Ovary (tissue), 9 donors: ENCODE results near the gene CRPPA. TPM values are rescaled to one million over a fixed set of nuclear protein-coding genes. Genes with fewer than 3 reads are reported as not detected.

Experiments
- DNase-seq, 5 donors: peaks; one replicate each; pipeline ENCODE4 v3.0.0-alpha.2; 2019 to 2020
- H3K27ac ChIP-seq, 2 donors: fragments of 200-600 bp; one replicate each; pipeline versions ENCODE4 v1.5.1 to v1.8.0; 2019 to 2022
- H3K27me3 ChIP-seq: fragments of 200-600 bp; one replicate; pipeline ENCODE4 v1.8.0; 2022
- H3K36me3 ChIP-seq: fragments of 200-600 bp; sonication (generic); one replicate; pipeline ENCODE4 v1.5.1; 2019
- H3K4me1 ChIP-seq: one replicate; pipeline ENCODE4 v1.8.1; 2013; ENCODE audit warnings: mild to moderate bottlenecking, moderate library complexity; ENCODE audit not compliant: insufficient read depth
- H3K4me3 ChIP-seq: fragments of 200-600 bp; sonication (generic); one replicate; pipeline ENCODE4 v1.5.1; 2017
- H3K9me3 ChIP-seq, 2 donors: fragments of 200-600 bp in 1 of 2; sonication (generic) in 1 of 2; one replicate each; pipeline versions ENCODE4 v1.5.1 to v1.8.1; 2013 to 2019; ENCODE audit warnings: mild to moderate bottlenecking in 1 of 2, moderate library complexity in 1 of 2
- CTCF ChIP-seq, 3 donors: fragments of 450-650 bp in 2 of 3; fragments of 200-600 bp in 1 of 3; IDR thresholded peaks; one replicate each; pipeline versions ENCODE4 v1.5.1 to v1.8.0; 2016 to 2022; ENCODE audit warnings: antibody characterized with exemption in 3 of 3, mild to moderate bottlenecking in 1 of 3
- EP300 ChIP-seq: sonication (generic); formaldehyde crosslinking; IDR thresholded peaks from one replicate; pipeline ENCODE4 v1.6.1; 2017; ENCODE audit warnings: antibody characterized with exemption
- POLR2A ChIP-seq: fragments of 450-650 bp; IDR thresholded peaks from one replicate; pipeline ENCODE4 v1.6.1; 2017; ENCODE audit warnings: antibody characterized with exemption, mild to moderate bottlenecking, moderate library complexity
- WGBS, 3 donors: extraction: QIAGEN DNeasy Blood & Tissue Kit in 1 of 3; methylation state at CpG; one replicate each; pipeline versions ENCODE4 v1.1.5 to v1.1.7; 2013 to 2017; 5-methylcytosine and 5-hydroxymethylcytosine counted together
- intact Hi-C, 4 donors: fragments of 100-400 bp; cut with DNase I; formaldehyde crosslinking; loops; one replicate each; pipeline versions ENCODE4 v1.11.0 to v1.15.1; 2022 to 2023
- polyA plus RNA-seq, 2 donors: library from polyadenylated mRNA; stranded (reverse); fragments of 200-250 nt in 1 of 2; fragments of 350-450 nt in 1 of 2; fragmentation: Illumina TruSeq in 1 of 2; extraction: RNeasy Lipid Tissue Mini Kit (QIAGEN cat#74804) in 1 of 2; gene quantifications; one replicate each; pipeline ENCODE4 v1.2.3, GENCODE V29; 2013 to 2014
- total RNA-seq, 7 donors: library from RNA; depleted of rRNA in 2 of 7; stranded (reverse); fragments of >200 nt in 2 of 7; fragmentation: NEBNext Ultra II Directional in 3 of 7; extraction: Animal tissue kit (Norgen Biotek cat#: 25700) in 3 of 7; gene quantifications; one replicate each; pipeline versions ENCODE4 v1.1.0 to v1.2.4, GENCODE V29; 2016 to 2023
- donor health status: DM: no; HTN: no; CAD: no; lungs with moderate emphysema.
- donor health status: DM: no; HTN: no; CAD: no.
- donor health status: Bipolar disorder and iron deficiency.
- donor health status: DM: yes; HTN: yes; CAD: no.
- donor health status: DM: no; HTN: no; CAD: no.
- donor health status: DM: yes; HTN: yes; CAD: no.

The CRPPA gene
- total and polyA plus RNA-seq, 9 donors, result 0.68 to 5.2 (median 3.2) TPM

- no peaks in the 10 kb centered on the region for H3K9me3 ChIP-seq
- H3K36me3 ChIP-seq, result no peaks in the 10 kb centered on the region
- H3K27me3 ChIP-seq, result no peaks in the 10 kb centered on the region
- no peaks in the 10 kb centered on the region for H3K4me1 ChIP-seq
- no peak overlapping the region for H3K4me3 ChIP-seq
- DNase-seq, result no peak
- TF ChIP-seq EP300 (no peak), POLR2A (no peak), CTCF (IDR thresholded peaks at IDR 0.05) (no peak)
- intact Hi-C loops, result no loop called here
- 44 to 60% (median 45%) methylated on average over 2 of the region's 2 CpGs for WGBS, 3 donors
- no peak overlapping the region for H3K27ac ChIP-seq
Observed at GRCh38 chr7:16428672-16429071, 7.3 kb upstream of the CRPPA start.

GRCh38 chr7:16428182-16428581 is 6.8 kb upstream of the CRPPA start:
- Histone ChIP-seq H3K27me3 (no peaks in the 10 kb centered on the region), H3K4me3 (no peak overlapping the region), H3K27ac (no peak overlapping the region), H3K36me3 (no peaks in the 10 kb centered on the region), H3K4me1 (no peaks in the 10 kb centered on the region), H3K9me3 (no peaks in the 10 kb centered on the region)
- intact Hi-C loops, result no loop called here
- no peak for DNase-seq
- TF ChIP-seq CTCF (IDR thresholded peaks at IDR 0.05) (no peak), EP300 (no peak), POLR2A (no peak)

GRCh38 chr7:16423761-16424160 is 2.4 kb upstream of the CRPPA start:
- WGBS, 3 donors, result 47 to 90% (median 71%) methylated on average over 1 of the region's 1 CpG
- intact Hi-C loops, result no loop called here

GRCh38 chr7:16422917-16423316 is 1.6 kb upstream of the CRPPA start:
- 93 to 97% (median 95%) methylated on average over 3 of the region's 3 CpGs for WGBS, 3 donors
- Histone ChIP-seq H3K4me3 (no peak overlapping the region), H3K27ac (no peak overlapping the region), H3K4me1 (no peaks in the 10 kb centered on the region), H3K9me3 (no peaks in the 10 kb centered on the region), H3K36me3 (no peaks in the 10 kb centered on the region), H3K27me3 (no peaks in the 10 kb centered on the region)
- no peak for TF ChIP-seq CTCF (IDR thresholded peaks at IDR 0.05)
- no peak for TF ChIP-seq EP300
- TF ChIP-seq POLR2A, result no peak
- intact Hi-C loops, result no loop called here
- DNase-seq, result no peak

More at GRCh38 chr7:16423761-16424160, 2.4 kb upstream of the CRPPA start:
- no peak for TF ChIP-seq CTCF (IDR thresholded peaks at IDR 0.05)
- TF ChIP-seq POLR2A, result no peak
- TF ChIP-seq EP300, result no peak
- no peak for DNase-seq
- Histone ChIP-seq H3K4me3 (no peak overlapping the region), H3K36me3 (no peaks in the 10 kb centered on the region), H3K4me1 (no peaks in the 10 kb centered on the region), H3K27ac (no peak overlapping the region), H3K9me3 (no peaks in the 10 kb centered on the region), H3K27me3 (no peaks in the 10 kb centered on the region)

GRCh38 chr7:16422103-16422435 is 731 bp upstream of the CRPPA start:
- intact Hi-C loops, result no loop called here

More at GRCh38 chr7:16422103-16422435, 731 bp upstream of the CRPPA start:
- Histone ChIP-seq H3K4me1 (no peaks in the 10 kb centered on the region), H3K9me3 (no peaks in the 10 kb centered on the region), H3K36me3 (no peaks in the 10 kb centered on the region), H3K27ac (peak overlapping the region in 1 of 2 donors; percentile 98), H3K4me3 (no peak overlapping the region), H3K27me3 (no peaks in the 10 kb centered on the region)
- TF ChIP-seq EP300 (no peak), CTCF (IDR thresholded peaks at IDR 0.05) (no peak), POLR2A (no peak)
- DNase-seq, result no peak
- 44 to 51% (median 44%) methylated on average over 1 of the region's 1 CpG for WGBS, 3 donors
